Measurements from ENCODE around the gene ELOVL6.

Gene ELOVL6

DNA sequence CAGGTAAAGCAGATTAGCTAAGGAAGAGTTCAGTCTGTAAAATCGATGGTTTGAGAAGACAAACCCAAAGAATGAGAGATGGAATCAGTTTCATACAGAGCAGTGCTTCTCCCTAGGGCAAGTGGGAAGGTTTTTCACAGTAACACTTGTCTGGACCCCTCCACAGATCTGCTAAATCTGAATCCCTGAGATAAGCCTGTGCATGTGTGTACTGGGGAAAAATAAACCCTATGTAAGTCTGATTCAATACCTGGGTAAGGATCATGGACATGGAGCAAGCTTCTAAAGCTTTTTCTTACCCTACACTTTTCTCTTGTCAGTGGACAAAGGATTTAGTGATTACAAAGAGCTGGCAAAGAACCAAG lies 13.6 kb downstream of the ELOVL6 start:
- TF ChIP-seq POLR2A (IDR thresholded peaks at IDR 0.05; ENCODE audit: low read depth, low read length): no peak

DNA sequence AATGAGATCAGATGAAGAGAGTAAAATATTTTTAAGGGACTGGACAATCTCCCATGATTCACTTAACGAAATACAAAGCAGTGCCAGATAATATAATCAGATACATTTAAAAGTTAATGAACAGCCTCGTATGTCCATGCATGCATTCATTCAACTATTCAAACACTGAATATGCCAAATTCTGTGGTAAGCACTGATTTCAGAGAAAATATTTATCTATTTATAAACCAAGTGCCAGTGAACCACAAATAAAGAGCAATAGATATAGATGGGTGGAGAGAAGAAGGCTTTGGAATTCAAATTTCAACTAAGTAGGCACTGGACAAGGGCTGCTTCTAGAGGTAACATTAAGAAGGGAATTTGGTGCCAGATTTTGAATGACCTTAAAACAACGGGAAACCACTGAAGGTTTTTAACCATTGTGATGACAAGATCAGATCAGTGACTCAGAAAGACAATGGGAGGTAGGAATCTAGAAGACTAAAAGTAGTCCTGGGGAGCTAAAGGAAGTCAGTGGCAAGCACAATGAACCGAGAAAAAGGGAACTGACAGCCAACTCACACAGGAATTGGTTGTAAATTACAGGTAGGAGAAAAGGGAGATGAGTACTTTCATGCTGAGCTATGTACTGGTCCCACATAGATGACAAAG lies 14.2 kb downstream of the ELOVL6 start:
- no peak for TF ChIP-seq POLR2A (IDR thresholded peaks at IDR 0.05; ENCODE audit: low read depth, low read length)
- FAIRE-seq (peak; percentile 45), DNase-seq (ENCODE audit: insufficient read length, low spot score) (no peak)

More for the DNA sequence above, 13.6 kb downstream of the ELOVL6 start:
- DNase-seq (ENCODE audit: insufficient read length, low spot score): no peak
- FAIRE-seq: no peak

- no peak for DNase-seq (ENCODE audit: insufficient read length, low spot score)
- no peak for TF ChIP-seq POLR2A (IDR thresholded peaks at IDR 0.05; ENCODE audit: low read depth, low read length)
- FAIRE-seq: no peak
Observed at GRCh38 chr4:110183643-110184042, 14.8 kb downstream of the ELOVL6 start.

GRCh38 chr4:110183058-110183457 lies 15.4 kb downstream of the ELOVL6 start:
- FAIRE-seq: no peak
- no peak for DNase-seq (ENCODE audit: insufficient read length, low spot score)
- TF ChIP-seq POLR2A (IDR thresholded peaks at IDR 0.05; ENCODE audit: low read depth, low read length): no peak

GRCh38 chr4:110181890-110182289 lies 16.5 kb downstream of the ELOVL6 start:
- no peak for FAIRE-seq

GRCh38 chr4:110175634-110176033 lies 22.8 kb downstream of the ELOVL6 start:
- DNase-seq (ENCODE audit: insufficient read length, low spot score): no peak
- no peak for TF ChIP-seq POLR2A (IDR thresholded peaks at IDR 0.05; ENCODE audit: low read depth, low read length)
- FAIRE-seq: no peak

More at GRCh38 chr4:110181890-110182289, 16.5 kb downstream of the ELOVL6 start:
- no peak for TF ChIP-seq POLR2A (IDR thresholded peaks at IDR 0.05; ENCODE audit: low read depth, low read length)
- no peak for DNase-seq (ENCODE audit: insufficient read length, low spot score)

DNA sequence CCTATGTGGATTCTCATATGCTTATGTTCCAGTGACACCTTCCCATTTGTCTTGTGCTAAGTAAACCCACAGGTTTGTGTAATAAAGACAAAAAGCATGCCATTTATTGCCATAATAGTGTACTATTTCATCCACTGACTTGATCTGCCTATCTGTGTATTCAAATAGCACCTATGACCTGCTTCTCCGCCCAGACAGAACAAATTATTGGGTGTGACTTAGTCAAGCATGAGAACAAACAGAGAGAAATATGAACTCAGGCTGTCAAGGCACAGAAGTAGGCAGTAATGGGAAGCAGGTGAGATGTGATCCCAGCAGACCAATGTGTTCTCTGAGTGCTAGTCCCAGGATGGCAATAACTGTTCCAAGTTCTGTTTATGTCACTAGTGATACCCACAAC lies 25.4 kb downstream of the ELOVL6 start:
- FAIRE-seq (no peak), DNase-seq (ENCODE audit: insufficient read length, low spot score) (no peak)
- no peak for TF ChIP-seq POLR2A (IDR thresholded peaks at IDR 0.05; ENCODE audit: low read depth, low read length)

DNA sequence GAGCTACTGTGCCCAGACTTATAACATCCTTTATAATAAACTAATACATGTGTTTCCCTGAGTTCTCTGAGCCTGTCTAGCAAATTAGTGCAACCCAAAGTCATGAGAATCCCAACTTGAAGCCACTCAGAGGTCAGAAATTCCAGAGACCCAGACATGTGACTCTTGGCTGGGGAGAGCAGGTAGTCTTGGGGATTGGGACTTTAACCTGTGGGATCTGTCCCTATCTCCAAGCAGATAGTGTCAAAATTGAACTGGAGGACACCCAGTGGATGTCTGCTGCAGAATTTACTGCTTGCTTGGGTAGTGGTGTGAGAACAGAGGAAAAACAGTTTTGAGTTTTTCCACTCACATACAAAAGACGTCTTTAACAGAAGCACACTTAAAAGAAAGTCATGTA lies 26.4 kb downstream of the ELOVL6 start:
- FAIRE-seq (no peak), DNase-seq (ENCODE audit: insufficient read length, low spot score) (no peak)
- TF ChIP-seq POLR2A (IDR thresholded peaks at IDR 0.05; ENCODE audit: low read depth, low read length): no peak

DNA sequence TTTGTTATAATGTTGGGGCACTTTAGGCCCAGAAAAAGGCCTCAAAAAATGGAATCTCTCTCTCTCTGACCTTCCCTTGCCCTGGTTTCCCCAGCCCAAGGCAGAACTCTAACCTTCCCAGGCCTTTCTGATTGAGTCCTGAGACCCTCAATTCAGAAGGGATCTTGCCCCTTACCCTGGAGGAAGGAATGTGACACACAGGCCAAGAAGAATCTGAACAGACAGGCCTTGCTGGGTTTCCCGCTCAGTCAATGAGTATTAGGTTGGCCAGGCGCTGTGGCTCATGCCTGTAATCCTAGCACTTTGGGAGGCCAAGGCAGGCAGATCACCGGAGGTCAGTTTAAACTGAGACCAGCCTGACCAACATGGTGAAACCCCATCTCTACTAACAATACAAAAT lies 27.6 kb downstream of the ELOVL6 start:
- FAIRE-seq (no peak), DNase-seq (ENCODE audit: insufficient read length, low spot score) (no peak)
- no peak for TF ChIP-seq POLR2A (IDR thresholded peaks at IDR 0.05; ENCODE audit: low read depth, low read length)

- FAIRE-seq (peak; percentile 89), DNase-seq (ENCODE audit: insufficient read length, low spot score) (no peak)
- no peak for TF ChIP-seq POLR2A (IDR thresholded peaks at IDR 0.05; ENCODE audit: low read depth, low read length)
Observed at GRCh38 chr4:110165382-110166286, 32.8 kb downstream of the ELOVL6 start.

GRCh38 chr4:110164856-110165255 lies 33.6 kb downstream of the ELOVL6 start:
- DNase-seq (ENCODE audit: insufficient read length, low spot score): no peak
- no peak for TF ChIP-seq POLR2A (IDR thresholded peaks at IDR 0.05; ENCODE audit: low read depth, low read length)
- no peak for FAIRE-seq

DNA sequence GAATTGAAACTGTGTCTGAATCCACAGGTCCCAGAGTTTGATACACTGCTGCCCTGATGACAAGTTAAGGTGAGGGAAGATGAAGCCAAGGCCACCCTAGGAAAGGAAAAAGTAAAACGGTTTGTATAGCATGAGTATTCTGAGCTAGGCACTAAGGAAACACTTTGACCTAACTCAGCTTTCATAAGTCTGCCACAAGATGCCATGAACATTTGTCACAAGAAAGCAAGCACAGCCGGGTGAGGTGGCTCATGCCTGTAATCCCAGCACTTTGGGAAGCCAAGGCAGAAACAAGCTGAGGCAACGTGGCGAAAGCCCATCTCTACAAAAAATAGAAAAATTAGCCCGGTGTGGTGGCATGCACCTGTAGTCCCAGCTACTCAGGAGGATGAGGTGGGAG lies 34.2 kb downstream of the ELOVL6 start:
- no peak for DNase-seq (ENCODE audit: insufficient read length, low spot score)
- no peak for FAIRE-seq
- TF ChIP-seq POLR2A (IDR thresholded peaks at IDR 0.05; ENCODE audit: low read depth, low read length): no peak

- FAIRE-seq (peak; percentile 43), DNase-seq (ENCODE audit: insufficient read length, low spot score) (no peak)
- TF ChIP-seq POLR2A (IDR thresholded peaks at IDR 0.05; ENCODE audit: low read depth, low read length): no peak
Observed at GRCh38 chr4:110163327-110164069, 34.9 kb downstream of the ELOVL6 start.

DNA sequence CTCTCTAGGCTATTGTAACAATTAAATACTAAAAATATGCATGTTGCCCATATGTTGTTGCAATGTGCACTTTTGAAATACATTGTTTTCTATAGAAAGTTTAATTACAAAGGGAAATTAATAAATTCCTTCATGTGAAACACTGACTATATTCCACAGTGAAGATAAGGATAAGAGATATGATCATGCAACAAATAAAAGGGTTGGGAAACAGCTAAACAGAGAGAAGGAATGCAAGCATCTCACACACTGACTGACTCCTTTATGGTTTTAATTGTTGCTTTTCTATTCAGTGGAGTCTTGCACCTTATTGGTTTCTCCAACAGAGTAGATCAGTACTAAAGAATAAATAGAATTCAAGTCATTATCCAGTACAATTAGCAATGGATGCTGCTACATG lies 37.8 kb downstream of the ELOVL6 start:
- TF ChIP-seq POLR2A (IDR thresholded peaks at IDR 0.05; ENCODE audit: low read depth, low read length): no peak
- FAIRE-seq (no peak), DNase-seq (ENCODE audit: insufficient read length, low spot score) (no peak)

All from H54 (cell line).